Stomach (tissue), 4 donors: ENCODE data around the gene CYS1.

Experiments used
- EP300 ChIP-seq: sonication (generic); formaldehyde crosslinking; IDR thresholded peaks from one replicate; pipeline ENCODE4 v1.6.1; 2017; ENCODE audit warnings: antibody characterized with exemption
- POLR2A ChIP-seq, 4 donors: fragments of 450-650 bp; IDR thresholded peaks; one replicate each; pipeline ENCODE4 v1.6.1; 2016; ENCODE audit warnings: antibody characterized with exemption in 4 of 4, control low read depth in 2 of 4, mild to moderate bottlenecking in 1 of 4, moderate library complexity in 1 of 4
- POLR2AphosphoS5 ChIP-seq, 3 donors: sonication (generic); formaldehyde crosslinking; IDR thresholded peaks; one replicate each; pipeline ENCODE4 v1.6.1; 2016; ENCODE audit warnings: antibody characterized with exemption in 3 of 3
- TF ChIP-seq, protein P1 (sequence below), 7 experiments: fragments of 450-650 bp in 4 of 7; fragments of 200-600 bp in 3 of 7; sonication (generic) in 3 of 7; IDR thresholded peaks; one replicate each; pipeline ENCODE4 v1.5.1; 2016 to 2019; ENCODE audit warnings: antibody characterized with exemption in 7 of 7, control low read depth in 2 of 7, mild to moderate bottlenecking in 1 of 7

GRCh38 chr2:10071176-10071575, 9.0 kb downstream of the CYS1 start:
- TF ChIP-seq, protein P1, sequence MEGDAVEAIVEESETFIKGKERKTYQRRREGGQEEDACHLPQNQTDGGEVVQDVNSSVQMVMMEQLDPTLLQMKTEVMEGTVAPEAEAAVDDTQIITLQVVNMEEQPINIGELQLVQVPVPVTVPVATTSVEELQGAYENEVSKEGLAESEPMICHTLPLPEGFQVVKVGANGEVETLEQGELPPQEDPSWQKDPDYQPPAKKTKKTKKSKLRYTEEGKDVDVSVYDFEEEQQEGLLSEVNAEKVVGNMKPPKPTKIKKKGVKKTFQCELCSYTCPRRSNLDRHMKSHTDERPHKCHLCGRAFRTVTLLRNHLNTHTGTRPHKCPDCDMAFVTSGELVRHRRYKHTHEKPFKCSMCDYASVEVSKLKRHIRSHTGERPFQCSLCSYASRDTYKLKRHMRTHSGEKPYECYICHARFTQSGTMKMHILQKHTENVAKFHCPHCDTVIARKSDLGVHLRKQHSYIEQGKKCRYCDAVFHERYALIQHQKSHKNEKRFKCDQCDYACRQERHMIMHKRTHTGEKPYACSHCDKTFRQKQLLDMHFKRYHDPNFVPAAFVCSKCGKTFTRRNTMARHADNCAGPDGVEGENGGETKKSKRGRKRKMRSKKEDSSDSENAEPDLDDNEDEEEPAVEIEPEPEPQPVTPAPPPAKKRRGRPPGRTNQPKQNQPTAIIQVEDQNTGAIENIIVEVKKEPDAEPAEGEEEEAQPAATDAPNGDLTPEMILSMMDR (IDR thresholded peaks at IDR 0.05): no peak
- TF ChIP-seq EP300 (no peak), POLR2A (IDR thresholded peaks at IDR 0.05) (no peak), POLR2AphosphoS5 (IDR thresholded peaks at IDR 0.05) (no peak)
